Tibial artery (tissue), 4 donors: Measurements from ENCODE around the gene NOD1.
A peak's percentile ranks its signal among the peaks of the same experiment; 100 is the strongest.
"Not testable (repeated sequence)": the region's sequence is repeated elsewhere in the genome, so short reads cannot be mapped to it uniquely, and the experiment has no call there.

Experiments used
- DNase-seq, 2 donors: peaks; one replicate each; pipeline ENCODE4 v3.0.0-alpha.2; 2019
- H3K27ac ChIP-seq, 2 donors: fragments of 200-600 bp; sonication (generic) in 1 of 2; 1 replicate in 1 of 2; 2 replicates in 1 of 2; pipeline ENCODE4 v1.5.1; 2018 to 2019; ENCODE audit warnings: mild to moderate bottlenecking in 1 of 2
- H3K27me3 ChIP-seq, 2 donors: fragments of 200-600 bp; sonication (generic) in 1 of 2; one replicate each; pipeline versions ENCODE4 v1.5.1 to v1.6.0; 2016 to 2019
- H3K36me3 ChIP-seq, 3 donors: fragments of 200-600 bp; sonication (generic) in 2 of 3; one replicate each; pipeline ENCODE4 v1.5.1; 2016 to 2019; ENCODE audit warnings: mild to moderate bottlenecking in 2 of 3
- H3K4me1 ChIP-seq, 4 donors: fragments of 200-600 bp; sonication (generic) in 2 of 4; 1 replicate in 3 of 4; 2 replicates in 1 of 4; pipeline ENCODE4 v1.5.1; 2016 to 2019
- H3K4me3 ChIP-seq, 2 donors: fragments of 200-600 bp; sonication (generic) in 1 of 2; 1 replicate in 1 of 2; 2 replicates in 1 of 2; pipeline ENCODE4 v1.5.1; 2018 to 2019; ENCODE audit warnings: mild to moderate bottlenecking in 2 of 2
- H3K9me3 ChIP-seq, 3 donors: fragments of 200-600 bp; sonication (generic) in 1 of 3; one replicate each; pipeline ENCODE4 v1.5.1; 2016 to 2019
- CTCF ChIP-seq, 2 experiments: fragments of 200-600 bp in 1 of 2; fragments of 450-650 bp in 1 of 2; IDR thresholded peaks; one replicate each; pipeline ENCODE4 v1.5.1; 2017 to 2019; ENCODE audit warnings: antibody characterized with exemption in 2 of 2, mild to moderate bottlenecking in 1 of 2, moderate library complexity in 1 of 2
- intact Hi-C: fragments of 100-400 bp; cut with DNase I; formaldehyde crosslinking; loops from one replicate; pipeline ENCODE4 v1.15.0; 2023; ENCODE audit warnings: low total_unique reads

The NOD1 gene

GRCh38 chr7:30421647-30422196 lies 56.9 kb downstream of the NOD1 start:
- TF ChIP-seq CTCF (IDR thresholded peaks at IDR 0.05), result no peak
- Histone ChIP-seq H3K36me3 (peaks cover 11 to 29% (median 28%) of the 10 kb centered on the region in 3 donors), H3K4me1 (no peaks in the 10 kb centered on the region), H3K4me3 (no peak overlapping the region), H3K27ac (no peak overlapping the region), H3K27me3 (no peaks in the 10 kb centered on the region), H3K9me3 (no peaks in the 10 kb centered on the region)
- intact Hi-C loops, result loop anchor here (10.0 kb wide), 1 partner anchor 83 kb away; the partner anchor contains the start of gene GGCT
- DNase-seq, result no peak

- Histone ChIP-seq H3K36me3 (peaks cover 11 to 20% (median 20%) of the 10 kb centered on the region in 3 donors), H3K27me3 (no peaks in the 10 kb centered on the region), H3K9me3 (no peaks in the 10 kb centered on the region), H3K4me1 (no peaks in the 10 kb centered on the region), H3K27ac (no peak overlapping the region), H3K4me3 (no peak overlapping the region)
- no peak for DNase-seq
- TF ChIP-seq CTCF (IDR thresholded peaks at IDR 0.05), result no peak
- intact Hi-C loops, result loop anchor here (10.0 kb wide), 1 partner anchor 84 kb away; the partner anchor contains the start of gene GGCT
These were observed 57.9 kb downstream of the NOD1 start for GRCh38 chr7:30420662-30421061.

GRCh38 chr7:30420080-30420479 lies 58.5 kb downstream of the NOD1 start:
- intact Hi-C loops, result loop anchor here (10.0 kb wide), 1 partner anchor 85 kb away; the partner anchor contains the start of gene GGCT
- DNase-seq, H3K4me1 ChIP-seq: not testable (repeated sequence)

GRCh38 chr7:30413864-30414263 lies 64.7 kb downstream of the NOD1 start:
- H3K4me1 ChIP-seq, result no peaks in the 10 kb centered on the region
- no peak overlapping the region for H3K4me3 ChIP-seq
- DNase-seq, result no peak
- H3K36me3 ChIP-seq, result no peaks in the 10 kb centered on the region
- intact Hi-C loops, result loop anchor here (5.0 kb wide), 2 partner anchors 127 to 252 kb away; no protein-coding TSS in a partner anchor
- H3K27me3 ChIP-seq, result no peaks in the 10 kb centered on the region
- H3K9me3 ChIP-seq, result no peaks in the 10 kb centered on the region
- TF ChIP-seq CTCF (IDR thresholded peaks at IDR 0.05), result no peak
- no peak overlapping the region for H3K27ac ChIP-seq

More at GRCh38 chr7:30420080-30420479, 58.5 kb downstream of the NOD1 start:
- not testable (repeated sequence) for H3K4me3 ChIP-seq, H3K27ac ChIP-seq, H3K9me3 ChIP-seq, H3K27me3 ChIP-seq
- H3K36me3 ChIP-seq, result peaks cover 6 to 15% (median 14%) of the 10 kb centered on the region in 3 donors

GRCh38 chr7:30412782-30413504 lies 65.6 kb downstream of the NOD1 start:
- intact Hi-C loops, result loop anchor here (5.0 kb wide), 2 partner anchors 126 to 251 kb away; no protein-coding TSS in a partner anchor
- peak; percentile 57 to 64 for TF ChIP-seq CTCF (IDR thresholded peaks at IDR 0.05)
- DNase-seq, result peak in 1 of 2 donors; percentile 35
- no peak overlapping the region for H3K27ac ChIP-seq
- no peaks in the 10 kb centered on the region for H3K9me3 ChIP-seq
- H3K4me1 ChIP-seq, result no peaks in the 10 kb centered on the region
- H3K27me3 ChIP-seq, result no peaks in the 10 kb centered on the region
- H3K4me3 ChIP-seq, result no peak overlapping the region
- H3K36me3 ChIP-seq, result no peaks in the 10 kb centered on the region

GRCh38 chr7:30411897-30412296 lies 66.7 kb downstream of the NOD1 start:
- no peaks in the 10 kb centered on the region for H3K27me3 ChIP-seq
- intact Hi-C loops, result loop anchor here (5.0 kb wide), 2 partner anchors 125 to 250 kb away; no protein-coding TSS in a partner anchor
- no peaks in the 10 kb centered on the region for H3K4me1 ChIP-seq
- TF ChIP-seq CTCF (IDR thresholded peaks at IDR 0.05), result no peak
- DNase-seq, result no peak
- H3K9me3 ChIP-seq, result no peaks in the 10 kb centered on the region
- no peaks in the 10 kb centered on the region for H3K36me3 ChIP-seq
- no peak overlapping the region for H3K4me3 ChIP-seq
- no peak overlapping the region for H3K27ac ChIP-seq
